Activated naive CD8-positive, alpha-beta T cell treated with anti-CD3 and anti-CD28 coated beads for 36 hours (primary cell): Measurements from ENCODE around the gene MKRN3. TPM values are rescaled to one million over a fixed set of nuclear protein-coding genes. Genes with fewer than 3 reads are reported as not detected.

Source experiments
- total RNA-seq, 2 experiments: library from RNA; stranded (reverse); gene quantifications; one replicate each; pipeline ENCODE4 v1.2.3, GENCODE V29; 2021

MKRN3 gene
- total RNA-seq, 2 experiments from 2014 or later = 1.0 to 1.4 TPM

Other genes with a start within 250 kb of the MKRN3 start
- gene GOLGA6L26, start 231.5 kb upstream of the MKRN3 start, total RNA-seq = not detected
- under 1 TPM in 1 of 2 experiments, not detected in 1; 0.18 TPM for gene GOLGA8S, start 210.9 kb upstream of the MKRN3 start, total RNA-seq
- gene GOLGA6L2, start 118.4 kb upstream of the MKRN3 start, total RNA-seq = not detected
- gene MAGEL2, start 82.2 kb downstream of the MKRN3 start, total RNA-seq = not detected
- gene NDN, start 121.6 kb downstream of the MKRN3 start, total RNA-seq = 1 to 10 TPM; 3.5 to 3.9 TPM